ENCODE data around the gene DCLK1.

DCLK1 gene

DNA sequence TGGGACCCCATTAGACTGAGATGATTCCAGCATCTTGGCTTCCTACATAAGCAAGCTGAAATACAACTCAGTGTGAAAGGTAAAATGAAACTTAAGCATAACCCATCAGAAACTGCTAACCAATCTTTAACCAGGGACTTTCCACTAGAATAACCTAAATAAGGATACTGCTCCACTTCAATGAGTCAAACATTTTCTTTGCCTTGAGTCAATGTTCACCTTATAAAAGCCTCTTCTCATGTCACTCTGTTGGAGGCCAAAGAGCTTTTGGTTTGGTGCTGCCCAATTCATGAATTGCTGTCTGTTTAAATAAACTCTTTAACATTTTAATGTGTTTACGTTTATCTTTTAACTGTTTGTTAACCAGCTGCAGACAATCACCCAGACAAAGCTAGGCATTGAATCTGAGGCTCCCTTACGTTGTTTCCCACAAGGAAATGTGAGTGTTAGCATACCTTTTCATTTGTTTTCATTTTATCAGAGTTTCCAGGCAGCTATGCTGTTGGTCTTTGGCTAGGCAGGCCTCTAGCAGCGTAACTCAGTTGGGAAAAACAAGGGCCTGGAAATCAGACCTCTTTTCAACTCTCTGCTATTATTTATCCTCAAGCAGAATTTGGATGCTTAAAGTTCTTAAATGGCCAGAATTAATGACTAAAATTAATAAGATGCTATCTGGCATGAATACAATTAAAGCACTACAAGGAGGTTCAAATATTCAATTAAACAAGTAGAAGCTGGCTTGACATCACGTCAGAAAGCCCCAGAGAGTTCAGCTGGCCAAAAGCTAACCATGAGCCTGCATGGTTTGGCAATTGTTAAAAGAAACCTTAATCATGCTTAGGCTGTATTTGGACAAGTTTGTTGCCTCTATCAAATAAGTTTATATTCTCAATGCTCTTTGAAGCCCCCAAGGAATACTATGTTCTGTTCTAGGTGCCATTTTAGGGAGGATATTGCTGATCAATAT lies 200.2 kb downstream of the DCLK1 start:
- no peak for DNase-seq

DNA sequence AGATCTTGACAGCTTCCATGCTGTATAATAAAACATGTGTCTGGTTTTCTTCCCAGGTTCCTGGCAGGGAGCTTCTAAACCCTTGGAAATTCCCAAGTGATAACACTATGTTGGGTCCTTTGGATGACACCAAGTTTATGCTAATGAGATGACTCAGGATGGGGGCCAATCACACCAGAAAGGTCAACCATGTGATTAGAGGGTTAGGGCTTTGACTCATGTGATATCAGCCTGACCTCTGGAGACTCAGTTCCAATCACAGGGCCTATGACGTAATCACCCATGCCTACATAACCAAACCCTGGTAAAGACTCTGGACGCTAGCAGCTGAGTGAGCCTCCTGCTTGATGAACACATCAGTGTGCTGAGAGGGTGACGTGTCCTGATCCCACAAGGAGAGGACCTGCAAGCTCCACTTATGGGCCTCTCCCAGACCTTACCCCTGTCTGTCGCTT lies 203.6 kb downstream of the DCLK1 start:
- no peak for DNase-seq

GRCh38 chr13:35926859-35927530 lies 204.2 kb downstream of the DCLK1 start:
- no peak for DNase-seq

DNA sequence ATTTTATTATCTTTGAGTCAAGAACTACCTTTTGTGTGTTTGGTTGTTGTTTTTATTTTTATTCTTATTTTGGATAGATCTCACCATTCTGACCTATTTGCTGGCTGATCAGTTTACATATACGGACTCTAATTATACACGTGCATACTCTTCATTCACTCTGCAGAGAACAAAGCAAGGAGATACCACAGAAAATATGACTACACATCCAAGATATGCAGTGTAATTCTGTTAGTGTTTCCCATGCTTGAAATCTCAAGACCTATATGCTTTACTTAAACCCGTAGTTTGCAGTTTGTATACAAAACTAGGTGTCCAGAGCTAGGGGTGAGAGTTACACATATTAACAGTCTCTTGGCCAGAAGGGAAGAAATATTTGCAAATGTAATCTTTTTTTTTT lies 205.5 kb downstream of the DCLK1 start:
- DNase-seq = no peak

GRCh38 chr13:35923347-35923746 lies 207.8 kb downstream of the DCLK1 start:
- DNase-seq = no peak

GRCh38 chr13:35920816-35921215 lies 210.4 kb downstream of the DCLK1 start:
- DNase-seq = no peak

DNA sequence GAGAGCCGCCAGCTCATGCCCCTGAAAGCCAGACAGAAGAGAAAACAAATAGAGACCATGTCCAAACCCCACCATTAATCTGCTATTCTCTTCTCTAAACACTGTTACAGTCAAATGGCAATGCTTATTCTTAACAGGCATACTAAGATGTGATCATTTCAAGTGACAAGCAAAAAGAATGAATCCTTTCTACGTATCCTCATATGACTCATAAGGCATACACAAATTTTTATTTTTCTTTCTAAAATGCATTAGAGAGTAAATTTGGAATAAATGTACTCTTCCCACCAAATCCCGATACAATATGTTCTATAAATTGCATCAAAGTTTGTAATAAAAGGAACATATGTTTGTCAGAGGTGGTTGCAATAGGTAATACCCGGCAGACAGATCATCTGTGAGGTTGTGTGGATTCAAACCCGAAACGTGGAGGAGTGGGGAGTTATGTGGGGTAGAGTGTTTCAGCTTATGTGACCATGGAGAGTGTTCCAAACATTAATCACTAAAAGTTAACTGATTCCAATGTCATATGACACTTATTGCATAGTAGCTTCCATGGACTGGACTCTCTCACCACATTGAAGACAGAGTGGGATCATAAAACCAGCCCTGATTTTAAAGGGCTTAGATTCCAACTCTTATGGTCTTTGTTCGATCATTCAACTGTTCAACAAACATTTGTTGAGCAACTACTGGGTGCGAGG lies 213.1 kb downstream of the DCLK1 start:
- DNase-seq = no peak

DNA sequence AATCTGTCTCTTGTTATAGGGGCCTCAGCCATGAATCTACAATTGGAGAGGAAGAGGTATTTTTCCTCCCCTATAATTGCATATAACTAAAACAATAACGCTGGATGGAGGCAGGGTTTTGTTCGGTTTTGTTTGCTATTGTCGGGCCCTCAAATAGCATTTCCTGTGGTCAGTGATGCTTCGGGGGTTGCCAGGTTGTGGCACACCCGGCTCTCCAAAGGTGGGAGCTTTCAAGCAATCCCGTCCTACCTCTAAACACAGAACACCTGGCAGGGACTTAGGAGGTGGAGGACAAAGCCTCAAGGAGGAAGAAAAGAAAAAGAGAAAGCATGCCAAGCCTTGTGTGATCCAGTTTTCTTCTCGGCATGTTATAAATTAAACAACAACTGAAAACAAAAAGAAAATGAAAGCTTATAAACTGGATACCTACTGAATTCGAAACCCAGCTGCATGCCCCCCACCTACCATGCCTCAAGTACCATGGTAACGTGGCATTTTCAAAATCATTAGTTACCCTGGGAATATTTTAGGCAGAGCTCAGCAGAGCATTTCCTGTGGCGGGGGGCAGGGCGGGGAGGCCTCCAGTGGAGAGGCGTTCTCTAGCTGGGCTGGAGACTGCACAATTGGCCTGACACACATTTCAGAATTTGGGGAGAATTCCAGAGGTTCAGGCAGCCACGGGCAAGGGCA lies 213.8 kb downstream of the DCLK1 start:
- no peak for DNase-seq

DNA sequence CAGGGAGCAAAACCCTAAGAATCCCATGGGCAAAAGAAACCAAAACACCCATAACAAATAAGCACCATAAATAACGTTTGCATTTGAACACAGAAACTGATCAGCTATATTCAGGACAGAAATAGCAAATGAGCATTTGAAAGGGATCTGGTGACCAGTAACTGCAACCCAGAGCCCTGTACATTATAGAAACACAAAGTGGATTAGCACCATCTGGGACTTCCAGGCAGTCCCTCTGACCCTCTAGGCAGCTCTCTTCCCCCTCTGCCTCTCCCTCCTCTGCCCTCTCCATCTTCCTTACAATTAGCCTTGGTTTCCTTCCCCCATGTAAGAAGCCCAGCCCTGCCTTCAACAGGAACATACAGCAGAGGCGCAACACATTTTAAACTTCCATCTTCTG lies 215.0 kb downstream of the DCLK1 start:
- no peak for DNase-seq

- DNase-seq = no peak
Measured at GRCh38 chr13:35914662-35915061, 216.5 kb downstream of the DCLK1 start.

DNA sequence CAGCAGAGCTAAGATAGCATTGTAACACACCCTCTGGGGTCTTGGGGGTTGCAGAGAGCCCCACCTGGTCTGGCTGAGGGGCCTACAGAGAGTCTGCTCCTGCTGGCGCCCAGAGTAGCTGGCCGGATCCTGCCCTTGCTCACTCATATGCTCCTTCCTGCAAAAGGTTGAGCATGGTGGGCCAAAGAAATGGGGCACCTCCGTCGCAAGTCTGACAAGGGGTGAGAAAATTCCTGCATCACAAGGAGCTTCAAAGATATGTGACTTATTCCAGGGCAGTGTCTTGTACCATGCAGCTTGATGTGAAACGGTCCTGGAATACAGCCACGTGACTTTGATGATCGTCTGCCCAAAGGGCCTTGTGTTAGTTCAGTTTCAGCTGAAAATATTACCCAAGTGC lies 218.3 kb downstream of the DCLK1 start:
- no peak for DNase-seq

GRCh38 chr13:35909837-35910540 lies 221.2 kb downstream of the DCLK1 start:
- no peak for DNase-seq

DNA sequence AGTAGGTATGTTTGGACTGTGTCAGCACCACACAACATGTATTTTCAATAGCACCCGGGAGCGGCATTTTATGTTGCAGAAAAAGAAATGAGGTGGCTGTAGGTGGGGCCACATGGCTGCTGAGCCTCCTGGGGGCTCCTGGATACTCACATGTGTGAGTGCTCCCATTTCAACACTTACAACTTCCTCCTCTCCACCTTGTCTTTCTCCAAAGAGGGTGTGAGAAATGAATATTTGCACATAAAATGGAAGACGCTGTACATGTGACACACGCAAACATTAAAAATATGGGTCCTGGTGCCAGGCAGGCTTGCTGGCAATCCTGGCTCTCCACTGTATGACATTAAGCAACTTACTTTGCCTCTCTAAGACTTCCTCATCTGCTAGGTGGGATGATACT lies 222.1 kb downstream of the DCLK1 start:
- no peak for DNase-seq

GRCh38 chr13:35908226-35908625 lies 223.0 kb downstream of the DCLK1 start:
- no peak for DNase-seq

GRCh38 chr13:35906636-35907035 lies 224.5 kb downstream of the DCLK1 start:
- peak; percentile 36 for DNase-seq

DNA sequence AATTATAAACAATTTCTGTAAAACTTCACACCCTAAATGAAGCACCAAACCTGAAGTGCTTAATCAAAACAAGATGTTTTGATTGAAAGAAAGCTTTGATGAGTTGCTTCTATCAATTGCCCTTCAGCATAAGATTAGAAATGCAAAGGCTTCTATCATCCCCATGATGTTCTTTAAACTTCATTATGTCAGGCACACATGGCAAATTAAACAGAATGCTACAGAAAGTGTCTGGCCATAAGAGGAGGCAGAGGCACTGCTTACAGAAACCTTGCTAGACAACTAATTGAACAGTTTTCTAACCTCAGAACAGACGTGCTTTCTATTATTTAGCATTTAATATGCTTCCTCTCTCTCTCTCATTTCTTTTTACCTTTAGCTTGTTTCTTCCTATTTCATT lies 228.1 kb downstream of the DCLK1 start:
- no peak for DNase-seq

DNA sequence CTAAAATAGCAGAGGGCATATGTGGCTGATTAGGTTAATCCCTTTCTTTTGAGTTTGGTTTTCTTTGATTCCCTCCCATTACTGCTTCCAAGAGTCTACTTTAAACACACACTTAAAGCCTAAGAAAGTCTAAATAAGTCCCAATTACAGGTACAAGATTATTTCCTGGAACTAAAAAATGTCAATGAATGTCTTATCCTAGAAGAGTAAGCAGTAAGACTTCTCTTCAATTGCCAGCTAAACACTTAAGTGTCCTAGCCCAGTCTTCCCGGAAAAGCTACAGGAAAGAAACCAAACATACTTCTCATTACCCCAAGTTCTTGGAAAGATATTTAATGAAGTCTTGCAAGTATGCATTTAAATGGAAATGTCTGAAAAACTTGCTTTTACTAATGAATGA lies 233.1 kb downstream of the DCLK1 start:
- DNase-seq = no peak

GRCh38 chr13:35894636-35895035 lies 236.5 kb downstream of the DCLK1 start:
- no peak for DNase-seq

GRCh38 chr13:35892837-35893814 lies 238.1 kb downstream of the DCLK1 start:
- no peak for DNase-seq

GRCh38 chr13:35891507-35892441 lies 239.4 kb downstream of the DCLK1 start:
- DNase-seq = no peak
